22Rv1 (cell line): ENCODE data around the gene DTD1.

Experiments used
- ZFX ChIP-seq: fragments of 450-650 bp; IDR thresholded peaks from 2 replicates; pipeline ENCODE4 v1.6.1; 2017; ENCODE audit warnings: antibody characterized with exemption, borderline replicate concordance
- TF ChIP-seq, protein P1 (sequence below): fragments of 450-650 bp; IDR thresholded peaks from 2 replicates; pipeline ENCODE4 v1.5.1; 2017; ENCODE audit warnings: mild to moderate bottlenecking

DNA sequence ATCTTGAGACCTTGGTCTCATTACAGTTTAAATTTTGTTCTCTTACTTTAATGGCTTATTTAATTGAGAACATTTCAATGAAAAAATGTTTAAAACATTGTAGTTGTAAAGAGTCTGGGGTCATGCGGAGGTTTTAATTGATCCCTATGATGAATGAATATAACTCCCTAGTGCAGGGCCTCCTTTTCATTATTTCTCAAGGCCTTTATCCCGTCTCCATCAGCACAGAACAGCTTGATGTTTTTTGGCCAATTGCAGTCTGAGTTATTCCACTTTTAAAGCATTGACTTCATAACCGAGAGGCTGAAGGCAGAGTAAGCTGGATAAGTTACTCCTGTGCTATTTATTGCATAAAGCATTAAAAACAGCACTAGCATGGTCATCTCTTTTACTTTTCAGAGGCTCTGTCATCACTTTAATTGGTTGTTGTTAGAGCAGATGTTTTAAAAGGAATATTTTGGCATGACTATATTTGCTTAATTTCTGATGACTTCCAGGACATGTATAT lies 83.4 kb downstream of the DTD1 start:
- TF ChIP-seq, protein P1, sequence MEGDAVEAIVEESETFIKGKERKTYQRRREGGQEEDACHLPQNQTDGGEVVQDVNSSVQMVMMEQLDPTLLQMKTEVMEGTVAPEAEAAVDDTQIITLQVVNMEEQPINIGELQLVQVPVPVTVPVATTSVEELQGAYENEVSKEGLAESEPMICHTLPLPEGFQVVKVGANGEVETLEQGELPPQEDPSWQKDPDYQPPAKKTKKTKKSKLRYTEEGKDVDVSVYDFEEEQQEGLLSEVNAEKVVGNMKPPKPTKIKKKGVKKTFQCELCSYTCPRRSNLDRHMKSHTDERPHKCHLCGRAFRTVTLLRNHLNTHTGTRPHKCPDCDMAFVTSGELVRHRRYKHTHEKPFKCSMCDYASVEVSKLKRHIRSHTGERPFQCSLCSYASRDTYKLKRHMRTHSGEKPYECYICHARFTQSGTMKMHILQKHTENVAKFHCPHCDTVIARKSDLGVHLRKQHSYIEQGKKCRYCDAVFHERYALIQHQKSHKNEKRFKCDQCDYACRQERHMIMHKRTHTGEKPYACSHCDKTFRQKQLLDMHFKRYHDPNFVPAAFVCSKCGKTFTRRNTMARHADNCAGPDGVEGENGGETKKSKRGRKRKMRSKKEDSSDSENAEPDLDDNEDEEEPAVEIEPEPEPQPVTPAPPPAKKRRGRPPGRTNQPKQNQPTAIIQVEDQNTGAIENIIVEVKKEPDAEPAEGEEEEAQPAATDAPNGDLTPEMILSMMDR, result no peak
- no peak for TF ChIP-seq ZFX
